BLaER1 (cell line): ENCODE data around the gene PLCD1.

Experiments
- H3K27ac ChIP-seq: shearing (Covaris generic); formaldehyde crosslinking; 2 replicates; pipeline ENCODE4 v1.8.1; 2022
- H3K27me3 ChIP-seq: shearing (Covaris generic); formaldehyde crosslinking; 2 replicates; pipeline ENCODE4 v1.8.1; 2022
- H3K36me3 ChIP-seq: shearing (Covaris generic); formaldehyde crosslinking; 2 replicates; pipeline ENCODE4 v1.8.1; 2022
- H3K4me1 ChIP-seq: shearing (Covaris generic); formaldehyde crosslinking; 2 replicates; pipeline ENCODE4 v1.8.1; 2022
- H3K4me2 ChIP-seq: shearing (Covaris generic); formaldehyde crosslinking; 2 replicates; pipeline ENCODE4 v1.8.1; 2022
- H3K4me3 ChIP-seq: shearing (Covaris generic); formaldehyde crosslinking; 2 replicates; pipeline ENCODE4 v1.8.1; 2022
- H3K9ac ChIP-seq: shearing (Covaris generic); formaldehyde crosslinking; 2 replicates; pipeline ENCODE4 v1.8.1; 2022
- H3K9me3 ChIP-seq: shearing (Covaris generic); formaldehyde crosslinking; 2 replicates; pipeline ENCODE4 v1.8.1; 2022
- H4K20me1 ChIP-seq: shearing (Covaris generic); formaldehyde crosslinking; 2 replicates; pipeline ENCODE4 v1.8.1; 2022
- Cebpa-rat ChIP-seq: shearing (Covaris generic); IDR thresholded peaks from 2 replicates; pipeline ENCODE4 v1.8.1; 2022

Gene PLCD1

GRCh38 chr3:38017445-38018295, 11.8 kb downstream of the PLCD1 start:
- peaks cover 19% of the 10 kb centered on the region for H3K36me3 ChIP-seq
- no peaks in the 10 kb centered on the region for H4K20me1 ChIP-seq
- no peak overlapping the region; the same call in 1 of the 2 replicates for H3K4me3 ChIP-seq
- H3K4me1 ChIP-seq: peaks cover 28% of the 10 kb centered on the region
- H3K9me3 ChIP-seq: peaks cover 10% of the 10 kb centered on the region
- H3K27me3 ChIP-seq: no peaks in the 10 kb centered on the region
- H3K27ac ChIP-seq: peak overlapping the region; percentile 73
- H3K4me2 ChIP-seq: peak overlapping the region; percentile 79
- TF ChIP-seq Cebpa-rat: no peak
- H3K9ac ChIP-seq: peak overlapping the region; percentile 58

- peak overlapping the region; percentile 73 for H3K27ac ChIP-seq
- H3K9ac ChIP-seq: peak overlapping the region; percentile 58; the same call in 1 of the 2 replicates
- no peak overlapping the region; the same call in 1 of the 2 replicates for H3K4me3 ChIP-seq
- peak overlapping the region; percentile 79 for H3K4me2 ChIP-seq
- H4K20me1 ChIP-seq: no peaks in the 10 kb centered on the region
- H3K36me3 ChIP-seq: peaks cover 19% of the 10 kb centered on the region
- TF ChIP-seq Cebpa-rat: no peak
- H3K4me1 ChIP-seq: peaks cover 27% of the 10 kb centered on the region
- peaks cover 10% of the 10 kb centered on the region for H3K9me3 ChIP-seq
- no peaks in the 10 kb centered on the region for H3K27me3 ChIP-seq
Measured at GRCh38 chr3:38016847-38017444, 12.5 kb downstream of the PLCD1 start.

GRCh38 chr3:38016410-38016809, 13.0 kb downstream of the PLCD1 start:
- Histone ChIP-seq H3K36me3 (peaks cover 19% of the 10 kb centered on the region), H3K27me3 (no peaks in the 10 kb centered on the region), H3K9ac (0 out of 2 replicates have a peak overlapping the region, but pooled peaks have one; percentile 58), H3K4me1 (peaks cover 29% of the 10 kb centered on the region), H4K20me1 (no peaks in the 10 kb centered on the region), H3K27ac (peak overlapping the region; percentile 73; the same call in 1 of the 2 replicates), H3K4me2 (no peak overlapping the region), H3K4me3 (no peak overlapping the region), H3K9me3 (peaks cover 10% of the 10 kb centered on the region)
- no peak for TF ChIP-seq Cebpa-rat

GRCh38 chr3:38015984-38016383, 13.5 kb downstream of the PLCD1 start:
- Histone ChIP-seq H3K27me3 (no peaks in the 10 kb centered on the region), H3K4me3 (no peak overlapping the region), H3K27ac (no peak overlapping the region), H3K4me1 (peaks cover 31% of the 10 kb centered on the region), H3K4me2 (no peak overlapping the region), H3K9ac (no peak overlapping the region), H3K36me3 (peaks cover 19% of the 10 kb centered on the region), H4K20me1 (no peaks in the 10 kb centered on the region), H3K9me3 (peaks cover 10% of the 10 kb centered on the region)
- TF ChIP-seq Cebpa-rat: no peak

- Histone ChIP-seq H3K9me3 (peaks cover 10% of the 10 kb centered on the region), H3K36me3 (peaks cover 19% of the 10 kb centered on the region), H4K20me1 (no peaks in the 10 kb centered on the region), H3K9ac (no peak overlapping the region), H3K4me3 (no peak overlapping the region), H3K27ac (no peak overlapping the region), H3K4me2 (no peak overlapping the region), H3K27me3 (no peaks in the 10 kb centered on the region), H3K4me1 (peaks cover 31% of the 10 kb centered on the region)
- no peak for TF ChIP-seq Cebpa-rat
Measured at GRCh38 chr3:38015485-38015884, 14.0 kb downstream of the PLCD1 start.

GRCh38 chr3:38011111-38011510, 18.3 kb downstream of the PLCD1 start:
- no peak for TF ChIP-seq Cebpa-rat
- Histone ChIP-seq H4K20me1 (peaks cover 5% of the 10 kb centered on the region; the same call in 1 of the 2 replicates), H3K4me3 (no peak overlapping the region), H3K4me2 (no peak overlapping the region), H3K9ac (no peak overlapping the region), H3K4me1 (0 out of 2 replicates have a peak, but pooled peaks cover 4% of the 10 kb centered on the region), H3K27ac (no peak overlapping the region), H3K36me3 (peaks cover 38% of the 10 kb centered on the region), H3K27me3 (no peaks in the 10 kb centered on the region), H3K9me3 (peaks cover 4% of the 10 kb centered on the region)

GRCh38 chr3:38009807-38010591, 19.4 kb downstream of the PLCD1 start:
- no peaks in the 10 kb centered on the region for H3K27me3 ChIP-seq
- no peak overlapping the region for H3K27ac ChIP-seq
- no peak overlapping the region for H3K9ac ChIP-seq
- H4K20me1 ChIP-seq: peaks cover 16% of the 10 kb centered on the region
- no peaks in the 10 kb centered on the region for H3K9me3 ChIP-seq
- peaks cover 43% of the 10 kb centered on the region for H3K36me3 ChIP-seq
- no peak overlapping the region for H3K4me2 ChIP-seq
- no peak overlapping the region for H3K4me3 ChIP-seq
- 0 out of 2 replicates have a peak, but pooled peaks cover 4% of the 10 kb centered on the region for H3K4me1 ChIP-seq
- no peak for TF ChIP-seq Cebpa-rat

- 0 out of 2 replicates have a peak, but pooled peaks cover 4% of the 10 kb centered on the region for H3K4me1 ChIP-seq
- H3K36me3 ChIP-seq: peaks cover 52% of the 10 kb centered on the region
- no peaks in the 10 kb centered on the region for H3K9me3 ChIP-seq
- H3K9ac ChIP-seq: no peak overlapping the region
- no peak for TF ChIP-seq Cebpa-rat
- H3K27ac ChIP-seq: no peak overlapping the region
- H4K20me1 ChIP-seq: peaks cover 26% of the 10 kb centered on the region
- H3K4me2 ChIP-seq: no peak overlapping the region
- no peaks in the 10 kb centered on the region for H3K27me3 ChIP-seq
- no peak overlapping the region for H3K4me3 ChIP-seq
Measured at GRCh38 chr3:38008971-38009580, 20.4 kb downstream of the PLCD1 start.

GRCh38 chr3:38008191-38008701, 21.2 kb downstream of the PLCD1 start:
- Histone ChIP-seq H4K20me1 (peaks cover 33% of the 10 kb centered on the region), H3K9me3 (no peaks in the 10 kb centered on the region), H3K27ac (no peak overlapping the region), H3K36me3 (peaks cover 58% of the 10 kb centered on the region), H3K4me3 (no peak overlapping the region), H3K9ac (no peak overlapping the region), H3K4me2 (no peak overlapping the region), H3K4me1 (0 out of 2 replicates have a peak, but pooled peaks cover 4% of the 10 kb centered on the region), H3K27me3 (no peaks in the 10 kb centered on the region)
- TF ChIP-seq Cebpa-rat: no peak
